Measurements from ENCODE around the gene TPO. TPM values are rescaled to one million over a fixed set of nuclear protein-coding genes. Genes with fewer than 3 reads are reported as not detected.
"Not testable (repeated sequence)": the region's sequence is repeated elsewhere in the genome, so short reads cannot be mapped to it uniquely, and the experiment has no call there.

Gene TPO
- total RNA-seq, 2 donors from 2014 or later = 0.80 to 0.94 TPM

DNA sequence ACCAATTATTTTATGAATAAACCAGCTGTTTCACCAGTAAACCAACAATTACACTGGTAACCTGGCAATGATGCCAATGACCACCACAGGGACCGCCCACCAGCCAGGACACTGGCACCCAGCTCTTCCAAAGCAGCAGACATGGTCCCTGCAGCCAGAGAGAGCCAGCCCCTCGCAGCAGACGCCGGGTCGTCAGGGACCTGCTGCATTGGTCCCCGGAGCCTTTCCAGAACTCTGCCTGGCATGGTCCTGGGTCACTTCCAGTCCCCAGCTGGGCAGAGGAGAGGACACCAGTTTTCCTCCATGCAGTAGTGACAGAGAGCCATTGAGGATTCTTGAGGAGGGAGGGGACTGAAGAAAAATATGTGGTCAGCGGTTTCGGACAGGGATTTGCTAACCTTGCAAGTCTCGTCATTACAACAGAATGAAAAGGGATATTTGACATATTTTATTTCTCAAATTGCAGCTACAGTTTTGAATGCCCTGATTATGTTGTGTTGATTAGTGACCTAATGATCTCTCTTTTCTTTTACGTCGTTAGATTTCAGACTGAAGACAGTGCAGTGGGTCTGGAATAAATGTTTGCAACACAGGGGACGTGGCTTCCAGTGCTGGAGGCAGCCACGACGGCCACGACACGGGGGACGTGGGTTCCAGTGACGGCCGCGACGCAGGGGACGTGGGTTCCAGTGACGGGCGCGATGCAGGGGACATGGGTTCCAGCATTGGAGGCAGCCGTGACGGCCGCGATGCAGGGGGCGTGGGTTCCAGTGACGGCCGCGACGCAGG is 154.5 kb downstream of the TPO start:
- Histone ChIP-seq H3K4me3 (no peak overlapping the region), H3K27me3 (no peaks in the 10 kb centered on the region), H3K36me3 (no peaks in the 10 kb centered on the region), H3K4me1 (no peaks in the 10 kb centered on the region), H3K9me3 (no peaks in the 10 kb centered on the region), H3K9ac (ENCODE audit: low read depth in 2 of 2, low read length in 2 of 2) (no peak overlapping the region), H3K27ac (no peak overlapping the region)
- intact Hi-C loops (cut with DNase I) = no loop called here
- TF ChIP-seq, protein P1, sequence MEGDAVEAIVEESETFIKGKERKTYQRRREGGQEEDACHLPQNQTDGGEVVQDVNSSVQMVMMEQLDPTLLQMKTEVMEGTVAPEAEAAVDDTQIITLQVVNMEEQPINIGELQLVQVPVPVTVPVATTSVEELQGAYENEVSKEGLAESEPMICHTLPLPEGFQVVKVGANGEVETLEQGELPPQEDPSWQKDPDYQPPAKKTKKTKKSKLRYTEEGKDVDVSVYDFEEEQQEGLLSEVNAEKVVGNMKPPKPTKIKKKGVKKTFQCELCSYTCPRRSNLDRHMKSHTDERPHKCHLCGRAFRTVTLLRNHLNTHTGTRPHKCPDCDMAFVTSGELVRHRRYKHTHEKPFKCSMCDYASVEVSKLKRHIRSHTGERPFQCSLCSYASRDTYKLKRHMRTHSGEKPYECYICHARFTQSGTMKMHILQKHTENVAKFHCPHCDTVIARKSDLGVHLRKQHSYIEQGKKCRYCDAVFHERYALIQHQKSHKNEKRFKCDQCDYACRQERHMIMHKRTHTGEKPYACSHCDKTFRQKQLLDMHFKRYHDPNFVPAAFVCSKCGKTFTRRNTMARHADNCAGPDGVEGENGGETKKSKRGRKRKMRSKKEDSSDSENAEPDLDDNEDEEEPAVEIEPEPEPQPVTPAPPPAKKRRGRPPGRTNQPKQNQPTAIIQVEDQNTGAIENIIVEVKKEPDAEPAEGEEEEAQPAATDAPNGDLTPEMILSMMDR (IDR thresholded peaks at IDR 0.05) = no peak
- no peak for DNase-seq

GRCh38 chr2:1568345-1568668 is 155.0 kb downstream of the TPO start:
- H3K9ac ChIP-seq (ENCODE audit: low read depth in 2 of 2, low read length in 2 of 2); H3K27me3 ChIP-seq; H3K36me3 ChIP-seq; H3K4me1 ChIP-seq; intact Hi-C loops (cut with DNase I); H3K4me3 ChIP-seq; H3K27ac ChIP-seq; H3K9me3 ChIP-seq; DNase-seq: not testable (repeated sequence)

- TF ChIP-seq, protein P1 (IDR thresholded peaks at IDR 0.05) = no peak
- intact Hi-C loops (cut with DNase I) = no loop called here
Observed at GRCh38 chr2:1569879-1570450, 156.7 kb downstream of the TPO start.

GRCh38 chr2:1571477-1572417 is 158.5 kb downstream of the TPO start:
- Histone ChIP-seq H3K36me3 (no peaks in the 10 kb centered on the region), H3K4me3 (no peak overlapping the region), H3K9me3 (no peaks in the 10 kb centered on the region), H3K27me3 (no peaks in the 10 kb centered on the region), H3K27ac (no peak overlapping the region), H3K4me1 (no peaks in the 10 kb centered on the region), H3K9ac (ENCODE audit: low read depth in 2 of 2, low read length in 2 of 2) (no peak overlapping the region)
- TF ChIP-seq, protein P1 (IDR thresholded peaks at IDR 0.05) = no peak
- intact Hi-C loops (cut with DNase I) = no loop called here
- no peak for DNase-seq

More at GRCh38 chr2:1569879-1570450, 156.7 kb downstream of the TPO start:
- Histone ChIP-seq H3K36me3 (no peaks in the 10 kb centered on the region), H3K4me3 (no peak overlapping the region), H3K4me1 (no peaks in the 10 kb centered on the region), H3K9me3 (no peaks in the 10 kb centered on the region), H3K27me3 (no peaks in the 10 kb centered on the region), H3K27ac (no peak overlapping the region), H3K9ac (ENCODE audit: low read depth in 2 of 2, low read length in 2 of 2) (no peak overlapping the region)
- no peak for DNase-seq

DNA sequence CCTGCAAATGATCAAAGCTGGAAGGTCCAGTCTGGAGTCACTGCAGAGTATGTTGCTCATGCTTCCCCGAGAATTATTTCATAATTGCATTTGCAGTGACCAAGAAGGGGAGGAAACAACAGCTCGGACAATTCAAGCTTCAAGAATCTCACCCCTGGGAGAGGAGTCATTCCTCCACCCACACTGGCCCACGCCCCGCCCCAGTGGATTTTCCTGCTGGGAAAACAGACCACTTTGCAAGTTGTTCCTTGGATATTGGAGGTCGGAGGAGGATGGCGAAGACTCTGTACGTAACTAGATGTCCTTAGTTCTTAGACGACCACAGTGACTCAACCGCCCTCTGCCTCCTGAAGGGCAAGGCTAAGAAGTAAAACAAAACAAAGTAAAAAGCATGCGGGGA is 159.4 kb downstream of the TPO start:
- no peak for DNase-seq

More for the DNA sequence above, 159.4 kb downstream of the TPO start:
- Histone ChIP-seq H3K36me3 (no peaks in the 10 kb centered on the region), H3K4me3 (no peak overlapping the region), H3K27me3 (no peaks in the 10 kb centered on the region), H3K9me3 (no peaks in the 10 kb centered on the region), H3K9ac (ENCODE audit: low read depth in 2 of 2, low read length in 2 of 2) (no peak overlapping the region), H3K27ac (no peak overlapping the region), H3K4me1 (no peaks in the 10 kb centered on the region)
- TF ChIP-seq, protein P1 (IDR thresholded peaks at IDR 0.05) = no peak
- intact Hi-C loops (cut with DNase I) = no loop called here
